Caco-2 (cell line): Measurements from ENCODE around the gene TUBB1. TPM values are rescaled to one million over a fixed set of nuclear protein-coding genes. Genes with fewer than 3 reads are reported as not detected.
A peak's percentile ranks its signal among the peaks of the same experiment; 100 is the strongest.

Experiments used
- BruUV-seq: library from RNA; stranded (reverse); fragments of 400-500 nt; replicated peaks from 2 replicates; lab custom pipeline; 2021; lab: Mats Ljungman, UMichigan
- CTCF ChIA-PET: fragments of 300-600 bp; sonication (Branson Sonifier 250); formaldehyde crosslinking; loops from one replicate; lab custom pipeline; 2022; ENCODE audit warnings: antibody characterized with exemption; lab: Charles Lee
- POLR2A ChIA-PET: fragments of 300-600 bp; sonication (Branson Sonifier 250); formaldehyde crosslinking; loops from one replicate; lab custom pipeline; 2022; ENCODE audit warnings: antibody characterized with exemption; lab: Charles Lee
- DNase-seq, 2 experiments: peaks; one replicate each; pipeline versions ENCODE4 v3.0.0 to v3.0.0-alpha.2; 2020 to 2022
- H3K27me3 ChIP-seq: replicated peaks from 2 replicates; pipeline ENCODE4 v1.6.0; 2011; ENCODE audit warnings: low read length; ENCODE audit not compliant: control insufficient read depth, insufficient read depth
- H3K36me3 ChIP-seq: 2 replicates; pipeline ENCODE4 v1.5.1; 2011; ENCODE audit warnings: low read length; ENCODE audit not compliant: control insufficient read depth, insufficient read depth
- H3K4me1 ChIP-seq: fragments of 250-450 bp; sonication (Bioruptor Pico); 2 replicates; pipeline ENCODE4 v1.5.1; 2020; ENCODE audit warnings: mild to moderate bottlenecking
- H3K4me3 ChIP-seq: 2 replicates; pipeline ENCODE4 v1.5.1; 2011; ENCODE audit warnings: low read depth, mild to moderate bottlenecking, control low read depth, low read length
- H3K9me3 ChIP-seq: fragments of 250-450 bp; sonication (Bioruptor Pico); 2 replicates; pipeline ENCODE4 v1.5.1; 2020; ENCODE audit warnings: mild to moderate bottlenecking, moderate library complexity
- H3K27ac Mint-ChIP-seq: one replicate; pipeline ENCODE4 v1.8.0; 2022; ENCODE audit warnings: mixed read lengths; ENCODE audit not compliant: unreplicated experiment
- H3K27me3 Mint-ChIP-seq: one replicate; pipeline ENCODE4 v1.8.0; 2022; ENCODE audit warnings: mixed read lengths; ENCODE audit not compliant: insufficient read depth, unreplicated experiment
- H3K36me3 Mint-ChIP-seq: one replicate; pipeline ENCODE4 v1.8.0; 2022; ENCODE audit warnings: mild to moderate bottlenecking, mixed read lengths; ENCODE audit not compliant: insufficient read depth, unreplicated experiment
- H3K4me1 Mint-ChIP-seq: one replicate; pipeline ENCODE4 v1.8.0; 2022; ENCODE audit warnings: low read depth, mixed read lengths; ENCODE audit not compliant: unreplicated experiment
- H3K4me3 Mint-ChIP-seq: one replicate; pipeline ENCODE4 v1.8.0; 2022; ENCODE audit warnings: mild to moderate bottlenecking, moderate library complexity, mixed read lengths; ENCODE audit not compliant: unreplicated experiment
- H3K9me3 Mint-ChIP-seq: one replicate; pipeline ENCODE4 v1.8.0; 2022; ENCODE audit warnings: mixed read lengths; ENCODE audit not compliant: unreplicated experiment
- intact Hi-C: fragments of 100-400 bp; cut with micrococcal nuclease; formaldehyde crosslinking; loops from one replicate; pipeline ENCODE4 v1.10.0; 2022; ENCODE audit not compliant: unreplicated experiment
- total RNA-seq: library from RNA; stranded (reverse); gene quantifications from 2 replicates; pipeline ENCODE4 v1.2.3, GENCODE V29; 2022
- TF ChIP-seq, protein P1 (sequence below), 2 experiments: fragments of 200-600 bp in 1 of 2; IDR thresholded peaks; 1 replicate in 1 of 2; 2 replicates in 1 of 2; pipeline versions ENCODE4 v1.5.1 to v1.8.0; 2011 to 2022; ENCODE audit warnings: antibody characterized with exemption in 1 of 2, control low read depth in 1 of 2, inconsistent platforms in 1 of 2, low read depth in 1 of 2, low read length in 1 of 2, mild to moderate bottlenecking in 1 of 2, moderate library complexity in 1 of 2; ENCODE audit not compliant: insufficient read depth in 1 of 2, severe bottlenecking in 1 of 2, unreplicated experiment in 1 of 2

Gene TUBB1
- total RNA-seq, 1 experiment from 2014 or later = 0.18 TPM

- Mint-ChIP-seq H3K4me3 (no peak overlapping the region), H3K27ac (no peak overlapping the region), H3K27me3 (no peaks in the 10 kb centered on the region), H3K36me3 (peaks cover 100% of the 10 kb centered on the region), H3K4me1 (peaks cover 8% of the 10 kb centered on the region), H3K9me3 (no peaks in the 10 kb centered on the region)
- BruUV-seq = TSS peak; percentile 1
- Histone ChIP-seq H3K27me3 (no peaks in the 10 kb centered on the region), H3K4me1 (peaks cover 6% of the 10 kb centered on the region), H3K4me3 (no peak overlapping the region), H3K9me3 (no peaks in the 10 kb centered on the region), H3K36me3 (peaks cover 31% of the 10 kb centered on the region)
- TF ChIP-seq, protein P1, sequence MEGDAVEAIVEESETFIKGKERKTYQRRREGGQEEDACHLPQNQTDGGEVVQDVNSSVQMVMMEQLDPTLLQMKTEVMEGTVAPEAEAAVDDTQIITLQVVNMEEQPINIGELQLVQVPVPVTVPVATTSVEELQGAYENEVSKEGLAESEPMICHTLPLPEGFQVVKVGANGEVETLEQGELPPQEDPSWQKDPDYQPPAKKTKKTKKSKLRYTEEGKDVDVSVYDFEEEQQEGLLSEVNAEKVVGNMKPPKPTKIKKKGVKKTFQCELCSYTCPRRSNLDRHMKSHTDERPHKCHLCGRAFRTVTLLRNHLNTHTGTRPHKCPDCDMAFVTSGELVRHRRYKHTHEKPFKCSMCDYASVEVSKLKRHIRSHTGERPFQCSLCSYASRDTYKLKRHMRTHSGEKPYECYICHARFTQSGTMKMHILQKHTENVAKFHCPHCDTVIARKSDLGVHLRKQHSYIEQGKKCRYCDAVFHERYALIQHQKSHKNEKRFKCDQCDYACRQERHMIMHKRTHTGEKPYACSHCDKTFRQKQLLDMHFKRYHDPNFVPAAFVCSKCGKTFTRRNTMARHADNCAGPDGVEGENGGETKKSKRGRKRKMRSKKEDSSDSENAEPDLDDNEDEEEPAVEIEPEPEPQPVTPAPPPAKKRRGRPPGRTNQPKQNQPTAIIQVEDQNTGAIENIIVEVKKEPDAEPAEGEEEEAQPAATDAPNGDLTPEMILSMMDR (IDR thresholded peaks at IDR 0.05; ENCODE audit: insufficient read depth in 1 of 2, low read depth in 1 of 2, low read length in 1 of 2, severe bottlenecking in 1 of 2, unreplicated experiment in 1 of 2) = no peak
- POLR2A ChIA-PET = interaction anchor here (0.6 to 2.6 kb wide), 5 partner anchors 9 to 72 kb away, joined by 3 to 17 read pairs (median 5); partner anchors contain the start of genes ATP5F1E and NELFCD
- CTCF ChIA-PET = interaction anchor here (1.1 kb wide), 1 partner anchor 10 kb away, joined by 3 read pairs; the partner anchor contains the start of gene NELFCD
- peak in 1 of 2 experiments; percentile 26 for DNase-seq
- intact Hi-C loops = no loop called here
These were observed 28.4 kb upstream of the TUBB1 start for GRCh38 chr20:58990651-58991445.

DNA sequence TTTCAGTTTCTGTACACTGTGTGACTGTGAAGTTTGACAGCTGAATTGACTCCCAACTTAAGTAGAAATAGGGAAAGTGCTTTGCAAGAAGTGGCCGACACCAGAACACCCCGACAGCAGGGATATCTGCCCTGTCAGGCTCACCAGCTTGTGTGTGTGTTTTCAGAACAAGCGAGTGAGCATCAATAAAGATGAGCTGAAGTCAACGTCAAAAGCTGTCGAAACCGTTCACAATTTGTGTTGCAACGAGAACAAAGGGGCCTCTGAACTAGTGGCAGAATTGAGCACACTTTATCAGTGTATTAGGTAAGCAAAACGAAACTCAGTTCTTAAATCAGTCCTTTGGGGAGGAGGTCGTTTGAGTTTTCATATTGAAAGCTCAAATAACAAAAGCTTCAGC lies 27.5 kb upstream of the TUBB1 start:
- CTCF ChIA-PET = interaction anchor here (0.7 kb wide), 1 partner anchor 40 kb away, joined by 3 read pairs; the partner anchor contains the start of gene ATP5F1E
- Mint-ChIP-seq H3K4me3 (no peak overlapping the region), H3K4me1 (peaks cover 17% of the 10 kb centered on the region), H3K36me3 (peaks cover 100% of the 10 kb centered on the region), H3K9me3 (no peaks in the 10 kb centered on the region), H3K27ac (no peak overlapping the region), H3K27me3 (no peaks in the 10 kb centered on the region)
- no peaks in the 10 kb centered on the region for H3K27me3 ChIP-seq
- POLR2A ChIA-PET = interaction anchor here (1.6 to 2.6 kb wide), 2 partner anchors 10 to 41 kb away, joined by 4 to 17 read pairs; partner anchors contain the start of gene ATP5F1E
- H3K9me3 ChIP-seq = no peaks in the 10 kb centered on the region
- peaks cover 15% of the 10 kb centered on the region for H3K4me1 ChIP-seq
- peaks cover 35% of the 10 kb centered on the region for H3K36me3 ChIP-seq
- DNase-seq = peak in 1 of 2 experiments; percentile 33
- TF ChIP-seq, protein P1 (IDR thresholded peaks at IDR 0.05; ENCODE audit: insufficient read depth in 1 of 2, low read depth in 1 of 2, low read length in 1 of 2, severe bottlenecking in 1 of 2, unreplicated experiment in 1 of 2) = no peak
- intact Hi-C loops = no loop called here
- BruUV-seq = no TSS peak
- H3K4me3 ChIP-seq = no peak overlapping the region

GRCh38 chr20:58992911-58993310 lies 26.3 kb upstream of the TUBB1 start:
- peaks cover 100% of the 10 kb centered on the region for H3K36me3 Mint-ChIP-seq
- H3K27ac Mint-ChIP-seq = no peak overlapping the region
- H3K9me3 Mint-ChIP-seq = no peaks in the 10 kb centered on the region
- CTCF ChIA-PET = interaction anchor here (0.8 to 0.9 kb wide), 2 partner anchors 11 to 229 kb away, joined by 3 to 7 read pairs; partner anchors contain the start of gene NELFCD
- H3K36me3 ChIP-seq = peaks cover 33% of the 10 kb centered on the region
- TF ChIP-seq, protein P1 (IDR thresholded peaks at IDR 0.05; ENCODE audit: insufficient read depth in 1 of 2, low read depth in 1 of 2, low read length in 1 of 2, severe bottlenecking in 1 of 2, unreplicated experiment in 1 of 2) = no peak
- intact Hi-C loops = no loop called here
- BruUV-seq = no TSS peak
- peaks cover 15% of the 10 kb centered on the region for H3K4me1 ChIP-seq
- POLR2A ChIA-PET = interaction anchor here (0.7 to 2.6 kb wide), 3 partner anchors 11 to 604 kb away, joined by 3 to 17 read pairs (median 4); partner anchors contain the start of gene ATP5F1E
- DNase-seq = peak in 1 of 2 experiments; percentile 22
- H3K4me3 ChIP-seq = no peak overlapping the region
- no peaks in the 10 kb centered on the region for H3K27me3 Mint-ChIP-seq
- no peak overlapping the region for H3K4me3 Mint-ChIP-seq
- peaks cover 19% of the 10 kb centered on the region for H3K4me1 Mint-ChIP-seq
- H3K27me3 ChIP-seq = no peaks in the 10 kb centered on the region
- no peaks in the 10 kb centered on the region for H3K9me3 ChIP-seq
